Amniotic epithelial cell (primary cell): ENCODE results near the gene SRSF5.
"Not testable (repeated sequence)": the region's sequence is repeated elsewhere in the genome, so short reads cannot be mapped to it uniquely, and the experiment has no call there.

Source experiments
- DNase-seq: peaks from one replicate; pipeline ENCODE4 v3.0.0-alpha.2; 2010; ENCODE audit warnings: low read depth

SRSF5 gene

GRCh38 chr14:69808919-69809808, 42.2 kb downstream of the SRSF5 start:
- no peak for DNase-seq

GRCh38 chr14:69811227-69811867, 44.4 kb downstream of the SRSF5 start:
- no peak for DNase-seq

DNA sequence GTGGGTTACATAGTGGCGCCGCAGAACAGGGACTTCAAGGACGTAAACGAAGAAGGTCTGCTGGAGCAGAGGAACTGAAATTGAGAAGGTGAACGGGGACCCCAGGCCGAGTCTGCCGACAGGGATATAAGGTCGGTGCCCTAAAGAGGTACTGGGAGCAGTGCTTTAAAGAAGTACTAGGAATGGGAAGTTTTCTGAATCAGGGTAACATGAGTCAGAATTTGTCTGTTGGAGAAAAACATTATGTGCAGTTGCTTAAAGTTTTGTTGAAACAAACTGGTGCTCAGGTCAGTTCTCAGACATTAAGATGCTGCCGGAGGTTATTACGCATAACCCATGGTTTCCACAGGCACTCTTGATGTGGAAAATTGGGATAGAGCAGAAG, 44.9 kb downstream of the SRSF5 start:
- no peak for DNase-seq

DNA sequence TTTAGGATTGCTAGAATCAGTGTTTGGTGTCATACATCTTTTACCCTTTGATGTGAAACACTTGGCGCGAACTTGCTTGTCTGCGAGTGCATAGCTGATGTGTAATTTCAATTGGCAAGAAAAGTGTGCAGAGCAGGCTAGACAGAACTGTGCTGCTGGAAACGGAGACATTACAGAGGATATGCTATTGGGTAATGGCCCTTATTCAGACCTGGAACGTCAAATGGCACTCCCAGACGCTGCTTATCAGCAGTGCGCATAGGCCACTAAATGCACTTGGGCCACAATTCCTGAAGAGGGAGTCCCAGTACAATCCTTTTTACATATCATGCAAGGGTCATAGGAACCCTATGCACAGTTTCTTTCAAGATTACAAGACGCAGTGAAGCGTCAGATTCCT, 45.8 kb downstream of the SRSF5 start:
- no peak for DNase-seq

DNA sequence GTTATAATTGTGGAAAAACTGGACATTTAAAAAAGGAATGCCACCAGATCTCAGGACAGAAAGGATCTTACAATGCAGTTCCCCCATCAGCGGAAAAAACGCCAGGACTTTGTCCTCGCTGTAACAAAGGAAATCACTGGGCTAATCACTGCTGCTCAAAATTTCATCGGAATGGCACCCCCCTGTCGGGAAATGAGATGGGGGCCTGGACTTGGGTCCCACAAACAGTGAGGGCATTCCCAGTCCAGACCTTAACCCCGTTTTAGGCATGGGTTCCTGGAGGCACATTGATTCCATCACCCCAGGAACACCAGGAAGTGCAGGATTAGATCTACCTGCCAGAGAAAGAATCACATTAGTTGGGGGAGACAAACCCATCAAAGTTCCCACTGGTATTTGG, 46.4 kb downstream of the SRSF5 start:
- DNase-seq: not testable (repeated sequence)

DNA sequence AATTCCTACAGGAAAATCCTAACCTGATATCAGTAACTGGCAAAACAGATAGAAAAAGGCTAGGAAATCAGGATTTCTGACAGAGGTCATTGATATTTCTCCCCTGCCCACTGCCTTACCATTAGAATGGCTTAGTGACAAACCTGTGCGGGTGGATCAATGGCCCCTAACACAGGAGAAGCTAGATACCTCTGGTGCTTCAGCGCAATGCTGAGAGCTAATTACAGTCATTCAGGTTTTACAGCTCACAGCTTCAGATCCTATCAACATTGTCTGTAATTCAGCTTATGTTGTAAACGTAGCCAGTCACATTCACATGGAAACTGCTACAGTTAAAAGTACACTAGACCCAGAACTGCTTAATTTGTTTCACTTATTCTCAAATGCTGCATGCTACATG, 47.5 kb downstream of the SRSF5 start:
- no peak for DNase-seq

GRCh38 chr14:69815556-69815955, 48.6 kb downstream of the SRSF5 start:
- DNase-seq: no peak

DNA sequence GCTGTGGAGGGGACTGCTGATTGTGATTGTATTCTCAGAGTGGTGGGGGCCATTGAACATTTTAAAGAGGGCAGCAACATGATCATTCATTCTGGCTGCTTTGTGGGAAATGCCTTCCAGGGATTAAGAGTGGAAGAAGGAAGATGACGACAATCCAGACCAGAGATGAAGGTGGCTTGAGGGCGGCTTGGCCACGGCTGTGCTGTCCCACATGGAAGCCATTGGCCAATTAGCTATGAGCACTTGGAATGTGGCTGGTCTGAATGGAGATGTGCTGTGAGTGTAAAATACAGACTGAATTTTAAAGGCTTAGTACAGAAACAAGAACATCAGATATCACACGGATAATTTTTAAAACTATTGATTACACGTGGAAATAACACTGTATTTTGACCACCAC, 49.3 kb downstream of the SRSF5 start:
- no peak for DNase-seq

DNA sequence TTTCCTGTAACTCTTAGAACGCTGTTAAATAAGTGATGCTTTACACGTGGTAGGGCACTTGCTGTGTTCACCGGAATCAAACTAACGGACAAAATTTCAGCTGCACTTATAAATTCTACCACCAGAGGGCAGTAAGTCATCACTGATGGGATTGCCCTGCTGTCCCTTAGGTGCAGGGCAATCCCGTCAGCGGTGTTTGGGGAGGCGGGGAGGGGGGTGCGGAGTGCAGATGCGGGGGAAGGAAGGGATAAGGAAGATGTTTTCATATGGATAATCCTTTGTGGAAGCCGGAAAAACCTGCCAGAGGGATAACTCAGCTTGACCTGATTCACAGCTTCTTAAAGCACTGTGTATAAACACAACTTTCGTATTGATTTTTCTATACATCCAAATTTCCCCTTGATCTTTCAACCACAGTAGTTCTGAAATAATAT, 51.8 kb downstream of the SRSF5 start:
- peak; percentile 49 for DNase-seq

DNA sequence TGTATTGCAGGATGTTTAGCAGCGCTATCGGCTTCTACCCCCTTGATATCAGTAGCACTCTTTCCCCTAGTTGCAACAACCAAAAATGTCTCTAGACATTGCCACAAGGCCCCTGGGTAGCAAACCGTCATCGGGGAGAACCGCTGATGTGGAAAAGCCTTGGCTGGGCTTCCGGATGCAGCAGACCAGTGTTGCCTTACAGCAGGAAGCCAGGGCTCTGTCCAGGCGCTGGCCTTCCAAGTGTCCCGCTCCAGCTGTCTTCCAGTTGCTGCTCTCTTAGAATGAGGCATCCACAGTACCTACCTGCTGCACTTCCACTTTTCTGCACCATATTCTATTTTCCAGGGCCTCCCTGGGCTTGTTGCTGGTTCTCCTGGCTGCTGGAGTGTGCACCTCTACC, 52.7 kb downstream of the SRSF5 start:
- no peak for DNase-seq

- no peak for DNase-seq
Observed at GRCh38 chr14:69820991-69821390, 54.0 kb downstream of the SRSF5 start.
